ENCODE measurements around the gene ZNF407.
"Not testable (repeated sequence)": the region's sequence is repeated elsewhere in the genome, so short reads cannot be mapped to it uniquely, and the experiment has no call there.

ZNF407 gene

DNA sequence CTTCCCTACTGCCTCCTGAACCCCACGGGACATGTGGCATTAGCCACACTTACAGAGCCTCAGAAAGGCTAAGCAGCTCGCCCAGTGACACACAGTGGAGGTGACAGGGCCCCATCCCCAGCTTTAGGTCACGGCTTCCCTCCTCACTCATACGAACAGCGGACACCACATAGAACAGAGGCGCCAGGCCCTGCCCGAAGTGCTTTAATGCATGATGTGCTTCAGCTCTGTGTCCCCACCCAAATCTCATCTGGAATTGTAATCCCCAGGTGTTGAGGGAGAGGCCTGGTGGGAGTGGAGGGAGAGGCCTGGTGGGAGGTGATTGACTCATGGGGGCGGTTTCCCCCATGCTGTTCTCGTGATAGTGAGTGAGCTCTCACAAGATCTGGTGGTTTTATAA lies 476.0 kb downstream of the ZNF407 start:
- DNase-seq (ENCODE audit: low read depth) = no peak

DNA sequence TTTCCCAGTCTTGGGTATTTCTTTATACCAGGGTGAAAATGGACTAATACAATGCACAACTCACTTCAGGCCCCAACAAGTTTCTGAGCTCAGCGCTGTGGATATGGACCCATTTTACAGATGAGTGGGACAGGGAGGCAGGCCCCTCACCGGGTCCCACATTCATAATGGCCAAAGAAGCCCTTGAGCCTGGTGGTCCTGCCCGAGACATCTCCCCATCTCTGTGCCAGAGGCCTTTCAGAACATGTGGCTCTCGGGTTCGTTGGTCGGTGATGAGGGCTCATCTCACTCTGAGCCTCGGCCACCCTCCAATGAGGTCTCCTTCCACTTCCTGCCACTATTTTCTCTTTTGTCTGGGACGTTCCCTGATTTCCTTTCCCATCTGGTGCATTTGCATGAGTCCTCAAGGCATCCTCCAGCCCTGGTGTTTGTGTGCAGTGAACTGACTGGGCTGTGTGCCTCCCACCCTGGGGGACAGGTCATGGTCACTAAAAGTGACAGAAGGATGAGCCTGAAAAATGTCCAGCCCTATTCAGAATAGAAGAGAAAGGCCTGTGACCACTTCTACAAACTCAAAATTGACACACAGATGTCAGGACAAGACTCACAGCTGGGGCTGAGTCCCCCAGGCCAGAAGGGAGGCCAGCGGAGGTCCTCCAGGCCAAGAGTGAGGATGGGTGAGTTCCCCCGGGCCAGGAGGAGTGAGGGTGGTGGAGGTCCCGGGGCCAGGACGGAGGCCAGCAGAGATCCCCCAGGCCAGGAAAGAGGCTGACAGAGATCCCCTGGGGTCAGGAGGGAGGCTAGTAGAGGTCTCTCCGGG lies 476.7 kb downstream of the ZNF407 start:
- DNase-seq (ENCODE audit: low read depth) = no peak

DNA sequence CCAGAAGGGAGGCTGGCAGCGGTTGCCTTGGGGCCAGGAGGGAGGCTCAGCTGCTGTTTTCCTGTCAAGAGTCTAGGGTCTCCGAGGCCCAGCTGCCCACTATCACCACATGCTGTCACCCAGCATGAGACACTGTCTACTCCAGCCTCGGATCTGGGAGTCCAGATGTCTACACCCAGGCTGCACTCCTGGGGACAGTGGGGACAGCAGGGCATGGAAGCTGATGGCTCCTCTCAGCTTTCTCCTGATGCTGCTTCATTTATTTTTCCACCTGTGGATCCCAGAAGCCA lies 477.3 kb downstream of the ZNF407 start:
- DNase-seq (ENCODE audit: low read depth) = no peak

DNA sequence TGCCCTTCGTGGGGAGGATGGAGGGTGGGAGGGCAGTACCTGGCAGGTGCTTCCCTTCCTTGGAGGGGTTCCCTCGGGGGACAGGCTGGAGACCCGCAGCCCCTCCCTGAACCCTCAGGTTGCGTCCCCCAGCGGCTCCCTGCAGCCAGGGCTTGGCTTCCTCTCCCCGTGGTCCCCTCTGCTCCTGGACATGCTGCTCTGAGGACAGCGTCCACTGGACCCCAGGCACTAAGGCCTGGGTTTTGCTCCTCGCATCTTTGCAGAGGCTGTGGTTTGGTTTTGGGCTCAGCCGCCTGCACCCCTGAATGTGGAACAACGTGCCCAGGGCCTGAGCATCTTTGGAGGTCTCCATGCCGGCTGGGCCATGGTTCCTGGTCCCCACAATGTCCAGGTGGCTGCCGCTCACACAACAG lies 477.8 kb downstream of the ZNF407 start:
- DNase-seq (ENCODE audit: low read depth) = no peak

DNA sequence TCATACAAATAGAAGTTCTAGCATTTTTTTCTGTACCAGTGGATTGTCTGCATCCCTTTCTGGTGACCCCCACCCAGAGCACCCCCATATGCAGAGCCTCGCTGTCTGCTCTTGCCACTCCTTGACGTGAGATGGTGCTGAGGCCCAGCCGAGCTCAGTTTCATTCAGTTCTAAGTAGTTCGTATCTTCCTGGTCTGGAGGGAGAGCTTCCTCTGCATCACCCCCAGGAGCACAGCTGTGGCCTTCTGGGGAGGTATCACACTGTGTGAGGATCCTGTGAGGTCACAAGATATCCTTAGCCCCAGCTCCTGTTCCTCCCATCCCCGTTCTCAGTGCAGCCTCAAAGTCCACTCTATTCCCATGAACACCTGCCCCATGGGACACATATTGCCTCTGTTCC lies 478.6 kb downstream of the ZNF407 start:
- DNase-seq (ENCODE audit: low read depth) = no peak

DNA sequence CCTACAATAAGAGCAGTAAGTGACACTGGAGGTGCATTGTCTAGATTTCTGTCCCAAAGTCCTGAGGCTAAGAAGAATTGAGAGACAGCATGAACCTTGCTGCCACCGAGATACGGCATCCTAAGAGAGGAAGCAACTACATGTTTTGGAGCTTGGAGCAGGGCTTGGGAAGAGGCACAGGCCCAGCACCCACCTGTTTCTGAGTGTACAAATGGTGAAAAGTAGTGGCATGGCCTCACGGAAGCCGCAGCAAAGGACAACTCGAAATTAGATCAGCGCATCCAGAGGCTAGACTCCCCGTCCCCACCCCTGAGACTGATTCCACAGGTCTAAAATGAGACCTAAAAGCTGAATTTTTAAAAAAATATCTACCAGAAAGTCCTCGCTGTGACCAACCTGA lies 483.8 kb downstream of the ZNF407 start:
- DNase-seq (ENCODE audit: low read depth) = no peak

DNA sequence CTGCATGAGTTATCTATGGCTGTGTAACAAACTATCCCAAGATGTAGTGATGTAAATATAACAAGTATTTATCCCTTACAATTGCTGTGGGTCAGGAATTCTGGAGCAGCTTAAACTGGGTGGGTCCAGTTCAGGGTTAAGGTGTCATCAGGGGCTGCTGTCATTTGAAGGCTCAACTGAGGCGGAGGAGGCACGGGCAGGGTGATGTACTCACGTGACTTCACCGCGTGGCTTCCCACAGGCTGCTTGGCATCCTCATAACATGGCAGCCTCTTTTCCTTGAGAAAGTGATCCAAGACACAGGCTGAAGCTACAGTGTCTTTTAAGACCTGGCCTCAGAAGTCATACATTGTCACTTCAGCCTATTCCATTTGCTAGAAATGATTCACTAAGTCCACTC lies 485.5 kb downstream of the ZNF407 start:
- no peak for DNase-seq (ENCODE audit: low read depth)

DNA sequence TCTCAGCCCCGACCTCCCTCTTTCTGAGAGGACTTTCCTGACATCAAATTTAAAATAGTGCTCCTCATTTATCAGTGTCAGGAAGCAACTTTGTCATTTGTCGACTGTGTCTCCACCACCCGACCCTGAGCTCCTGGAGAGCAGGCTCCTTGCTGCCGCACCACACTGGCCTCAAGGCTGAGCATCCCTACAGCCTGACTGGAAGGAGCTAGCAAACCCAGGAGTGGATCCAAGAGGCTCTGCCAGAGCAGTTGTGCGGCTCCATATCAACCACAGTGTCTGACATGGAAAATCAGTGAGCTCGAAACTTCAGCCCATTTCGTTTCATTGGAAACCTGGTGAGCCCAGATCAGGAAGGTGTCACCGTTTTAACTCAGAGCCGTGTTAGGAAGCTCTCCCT lies 486.1 kb downstream of the ZNF407 start:
- DNase-seq (ENCODE audit: low read depth) = no peak

DNA sequence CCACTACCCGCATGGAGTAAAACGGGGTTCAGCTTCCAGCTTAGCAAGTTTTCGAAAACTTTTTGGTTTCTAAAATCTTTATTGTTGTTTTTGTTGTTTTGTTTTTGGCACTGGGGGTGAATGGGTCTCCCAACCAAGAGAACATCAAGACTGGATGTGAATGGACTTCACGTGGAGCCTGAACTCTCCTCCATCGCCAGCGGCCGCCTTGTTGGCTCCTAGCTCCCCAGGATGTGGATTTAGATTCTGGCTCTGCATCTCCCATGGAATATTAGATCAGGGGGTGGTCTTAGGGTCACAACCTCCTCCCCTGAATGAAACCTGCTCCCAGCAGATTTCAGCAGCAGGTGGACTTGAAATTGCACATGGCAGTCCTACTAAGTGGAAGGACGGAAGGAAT lies 488.0 kb downstream of the ZNF407 start:
- DNase-seq (ENCODE audit: low read depth) = not testable (repeated sequence)

DNA sequence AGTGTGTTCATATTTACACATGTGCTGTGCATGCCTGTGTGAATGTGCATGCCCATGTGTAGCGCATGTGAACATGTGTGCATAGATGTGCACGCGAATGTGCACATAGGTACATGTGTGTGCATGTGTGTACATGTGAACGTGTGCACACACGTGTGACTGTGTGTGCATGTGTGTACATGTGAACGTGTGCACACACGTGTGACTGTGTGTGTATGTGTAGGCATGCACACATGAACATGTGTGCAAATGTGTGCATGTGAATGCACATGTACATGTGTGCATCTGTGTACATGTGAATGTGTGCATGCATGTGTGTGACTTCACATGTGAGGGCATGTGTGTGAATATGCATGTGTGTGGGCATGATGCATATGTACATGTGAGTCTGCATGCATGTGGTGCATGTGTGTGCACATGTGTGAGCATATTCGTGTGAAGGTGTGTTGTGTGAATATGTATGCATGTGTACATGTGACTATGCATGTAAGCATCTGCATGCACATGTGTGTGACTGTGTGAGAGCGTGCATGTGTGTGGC lies 488.9 kb downstream of the ZNF407 start:
- no peak for DNase-seq (ENCODE audit: low read depth)

DNA sequence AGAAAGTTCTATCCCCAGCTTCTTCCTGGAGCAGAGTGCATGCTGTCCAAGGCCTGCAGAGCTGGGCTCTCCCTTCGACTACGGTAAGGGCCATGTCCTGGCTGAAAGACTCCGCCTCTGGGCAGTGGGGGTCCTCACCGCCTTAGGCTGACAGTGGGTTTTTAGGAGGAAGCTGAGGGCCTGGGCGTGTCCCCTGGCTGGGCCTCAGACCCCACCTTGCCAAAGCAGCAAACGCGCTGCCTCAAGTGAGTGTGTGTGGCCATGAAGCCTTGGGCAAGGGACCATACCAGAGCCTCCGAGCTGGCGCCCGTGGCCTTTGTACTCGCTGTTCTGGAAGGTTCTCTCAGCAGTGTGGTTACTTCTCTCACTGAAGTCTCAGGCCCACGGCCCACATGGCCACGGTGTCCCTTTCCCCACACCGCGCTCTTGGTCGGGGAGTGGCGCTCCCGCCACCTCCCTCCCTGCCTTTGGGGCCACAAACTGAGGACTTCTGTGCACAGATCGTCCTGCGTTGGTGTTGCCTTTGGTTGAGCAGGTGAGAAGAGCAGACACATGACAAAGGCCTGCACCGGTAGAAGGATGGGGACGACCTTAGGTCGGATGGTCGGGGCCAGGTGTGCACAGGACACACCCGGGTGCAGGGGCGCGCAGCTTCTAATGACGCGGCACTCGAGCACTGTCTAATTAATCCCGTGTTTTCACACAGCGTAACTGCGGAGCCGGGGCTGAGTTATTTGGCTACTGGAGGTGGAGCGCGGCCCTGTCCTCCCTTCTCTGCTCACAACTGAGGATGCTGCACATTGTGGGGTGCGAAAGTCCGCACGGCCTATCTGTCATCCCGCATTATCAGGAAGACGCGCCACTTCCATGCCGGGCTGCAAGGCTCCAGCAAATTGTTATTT lies 489.7 kb downstream of the ZNF407 start:
- DNase-seq (ENCODE audit: low read depth) = no peak

DNA sequence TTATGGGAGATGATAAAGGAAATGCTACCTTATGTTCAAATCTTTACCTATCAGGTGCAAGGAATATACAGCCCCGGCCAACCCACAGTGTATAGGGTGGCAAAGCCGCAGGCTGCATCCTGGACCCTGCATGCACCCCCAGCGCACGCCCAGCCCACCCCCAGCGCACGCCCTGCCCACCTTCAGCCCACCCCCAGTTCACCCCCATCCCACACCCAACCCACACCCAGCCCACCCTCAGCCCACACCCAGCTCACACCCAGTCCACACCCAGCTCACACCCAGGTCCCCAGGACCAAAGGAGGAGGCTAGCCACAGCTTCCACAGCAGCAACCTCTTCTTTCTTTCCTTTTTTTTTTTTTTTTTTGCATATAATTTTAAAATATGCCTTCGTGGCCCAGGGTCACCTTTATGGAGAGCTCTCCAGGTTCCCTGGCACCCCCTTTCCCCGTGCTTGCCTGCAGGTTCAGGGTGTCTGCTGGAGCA lies 490.4 kb downstream of the ZNF407 start:
- DNase-seq (ENCODE audit: low read depth) = no peak

DNA sequence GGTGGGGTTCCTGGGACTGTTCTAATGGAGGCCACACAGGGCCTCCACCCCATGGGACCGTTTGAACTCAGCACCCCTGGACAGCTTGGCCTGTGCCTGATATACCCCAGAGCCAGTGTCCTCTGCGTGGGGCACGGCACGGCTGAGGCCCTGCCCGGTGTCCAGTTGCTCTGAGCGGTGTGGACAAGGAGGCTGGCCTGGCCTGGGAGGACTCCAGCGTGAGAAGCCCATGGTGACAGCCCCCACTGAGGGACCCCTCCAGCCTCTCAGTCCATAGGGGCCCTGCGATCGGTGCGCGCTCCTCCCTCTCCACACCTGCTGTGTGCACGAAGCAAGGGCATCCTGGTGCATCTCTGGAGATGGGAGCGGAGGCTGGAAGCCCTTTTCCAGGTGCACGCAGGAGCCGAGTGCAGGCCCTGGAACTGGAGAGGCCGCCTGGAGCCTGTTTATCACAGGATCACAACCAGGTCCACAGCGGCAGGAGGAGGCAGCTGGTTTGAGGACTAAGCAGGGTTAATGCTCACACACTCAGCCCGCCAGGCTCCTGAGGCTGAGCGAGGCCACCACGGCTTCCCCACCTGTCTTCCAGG lies 491.0 kb downstream of the ZNF407 start:
- DNase-seq (ENCODE audit: low read depth) = no peak

DNA sequence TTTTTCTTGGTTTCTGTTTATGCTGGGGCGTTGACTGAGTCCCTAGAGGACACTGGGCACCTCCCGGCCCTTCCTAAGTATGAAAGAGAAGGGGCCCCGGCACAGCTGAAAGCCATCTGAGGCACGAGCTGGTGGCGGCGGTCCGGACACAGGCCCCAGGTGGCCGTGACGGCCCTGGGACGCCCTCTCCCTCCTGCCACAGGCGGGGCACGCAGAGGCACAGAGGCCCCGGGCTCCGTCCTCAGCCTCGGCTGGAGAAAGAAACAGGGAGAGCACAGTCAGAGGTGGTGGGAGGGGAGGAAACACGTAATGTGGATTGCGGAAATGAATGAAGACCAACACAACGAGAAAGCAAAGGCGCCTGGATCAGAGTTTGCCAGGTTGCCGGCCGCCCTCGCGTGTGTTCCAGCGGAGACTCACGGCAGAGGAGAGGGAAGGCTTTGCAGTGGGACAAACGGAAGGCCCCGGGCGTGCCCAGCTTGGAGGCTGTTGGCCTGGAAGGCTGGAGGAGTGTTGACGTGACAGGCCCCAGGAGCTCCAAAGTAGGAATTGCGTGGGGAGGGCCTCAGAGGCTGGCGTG lies 492.2 kb downstream of the ZNF407 start:
- DNase-seq (ENCODE audit: low read depth) = no peak

DNA sequence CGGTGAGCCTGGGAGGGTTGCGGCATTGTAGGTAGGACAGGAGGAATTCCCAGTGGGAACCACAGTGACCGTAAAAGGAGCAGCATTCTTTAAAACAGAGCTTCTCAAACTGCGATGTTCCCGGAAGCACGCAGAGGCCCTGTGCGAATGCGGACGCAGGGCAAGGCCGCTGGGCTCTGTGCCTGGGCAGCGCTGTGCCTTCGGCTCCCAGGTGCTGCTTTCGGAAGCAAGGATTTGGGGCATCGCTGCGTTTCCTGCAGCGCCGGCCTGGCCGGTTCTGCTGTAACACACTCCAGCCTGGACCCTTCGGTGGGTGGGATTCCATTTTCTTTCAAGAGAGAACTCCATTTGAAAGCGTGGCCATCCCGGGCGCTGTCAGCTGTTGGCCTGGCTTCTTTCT lies 492.7 kb downstream of the ZNF407 start:
- no peak for DNase-seq (ENCODE audit: low read depth)

DNA sequence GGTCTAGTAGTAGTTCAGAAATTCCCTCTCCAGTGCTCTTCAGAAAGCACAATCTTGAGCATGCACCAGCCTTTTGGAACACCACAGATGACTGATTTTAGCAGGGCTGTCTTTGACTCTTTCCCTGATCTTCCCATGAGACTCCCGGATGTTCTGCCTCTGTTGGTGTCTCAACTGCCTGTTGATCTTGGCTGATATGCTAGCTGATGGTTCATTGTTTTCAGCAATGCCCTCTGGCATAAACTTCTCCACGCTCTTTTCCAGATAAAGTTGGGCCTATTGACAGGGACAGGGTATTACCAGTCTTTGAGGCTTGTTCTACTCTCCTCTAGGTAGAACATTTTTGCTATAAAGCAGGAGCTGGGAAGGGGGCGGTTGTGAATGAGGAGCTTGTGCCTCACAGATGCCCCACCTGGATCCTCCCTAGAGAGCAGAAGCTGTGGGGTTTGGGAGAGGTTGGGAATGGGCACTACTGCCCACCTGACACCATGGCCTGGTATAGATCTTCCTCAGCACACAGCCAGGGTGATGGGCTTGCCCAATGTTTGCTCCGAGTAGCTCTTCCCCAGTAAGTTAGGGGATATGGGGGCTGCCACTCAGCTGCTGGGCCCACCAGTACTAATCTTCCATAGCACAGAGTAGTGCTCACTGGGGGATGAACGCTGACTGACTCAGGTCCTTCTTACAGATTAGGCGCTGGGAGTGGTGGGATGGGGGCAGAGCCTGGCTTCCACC lies 500.0 kb downstream of the ZNF407 start:
- DNase-seq (ENCODE audit: low read depth) = no peak

DNA sequence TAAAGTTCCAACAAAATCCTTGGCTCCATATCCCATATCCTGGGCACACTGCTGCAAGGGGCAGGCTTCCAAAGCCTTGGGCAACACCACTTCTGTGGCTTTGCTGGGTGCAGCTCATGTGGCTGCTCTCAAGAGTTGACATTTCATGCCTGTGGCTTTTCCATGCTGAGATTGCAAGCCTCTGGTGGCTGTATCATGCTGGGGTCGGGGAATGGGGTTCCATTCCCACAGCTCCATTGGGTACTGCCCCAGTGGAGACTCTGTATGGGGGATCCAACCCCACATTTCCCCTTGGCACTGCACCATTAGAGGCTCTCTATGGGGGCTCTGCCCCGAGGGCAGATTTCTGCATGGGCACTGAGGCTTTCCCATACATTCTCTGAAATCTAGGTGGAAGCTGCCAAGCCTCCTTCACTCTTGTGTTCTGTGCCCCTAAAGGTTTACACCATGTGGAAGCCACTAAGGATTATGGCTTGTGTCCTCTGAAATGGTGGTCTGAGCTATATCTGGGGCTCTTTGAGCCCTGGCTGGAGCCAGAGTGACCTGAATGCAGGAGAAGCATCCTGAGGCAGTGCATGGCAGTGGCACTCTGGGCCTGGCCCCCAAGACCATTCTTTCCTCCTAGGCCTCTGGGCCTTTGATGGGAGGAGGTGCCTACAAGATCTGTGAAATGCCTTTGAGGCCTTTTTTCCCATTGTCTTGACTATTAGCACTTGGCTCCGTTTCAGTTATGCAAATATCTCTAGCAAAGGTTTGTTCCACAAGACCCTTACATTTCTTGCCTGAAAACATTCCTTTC lies 503.4 kb downstream of the ZNF407 start:
- DNase-seq (ENCODE audit: low read depth) = no peak

DNA sequence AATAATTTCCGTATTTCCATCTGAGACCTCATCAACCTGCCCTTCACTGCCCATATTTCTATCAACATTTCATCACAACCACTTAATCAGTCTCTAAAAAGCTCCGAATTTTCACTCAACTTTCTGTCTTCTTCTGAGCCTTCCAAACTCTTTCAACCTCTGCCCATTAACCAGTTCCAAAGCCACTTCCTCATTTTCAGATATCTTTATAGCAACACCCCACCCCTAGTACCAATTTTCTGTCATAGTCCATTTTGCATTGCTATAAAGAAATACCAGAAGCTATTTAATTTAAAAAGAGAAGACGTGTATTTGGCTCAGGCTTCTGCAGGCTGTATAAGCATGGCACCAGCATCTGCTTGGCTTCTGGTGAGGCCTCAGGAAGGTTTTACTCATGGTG lies 504.2 kb downstream of the ZNF407 start:
- no peak for DNase-seq (ENCODE audit: low read depth)

DNA sequence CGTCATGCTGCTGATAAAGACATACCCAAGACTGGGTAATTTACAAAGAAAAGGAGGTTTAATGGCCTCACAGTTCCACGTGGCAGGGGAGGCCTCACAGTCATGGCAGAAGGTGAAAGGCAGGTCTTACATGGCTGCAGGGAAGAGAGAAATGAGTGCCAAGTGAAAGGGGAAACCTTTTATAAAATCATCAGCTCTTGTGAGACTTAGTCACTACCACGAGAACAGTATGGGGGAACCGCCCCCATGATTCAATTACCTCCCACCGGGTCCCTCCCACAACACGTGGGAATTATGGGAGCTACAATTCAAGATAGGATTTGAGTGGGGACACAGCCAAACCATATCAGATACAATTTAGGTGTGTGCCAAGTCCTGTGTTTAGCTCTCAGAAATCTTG lies 506.4 kb downstream of the ZNF407 start:
- not testable (repeated sequence) for DNase-seq (ENCODE audit: low read depth)

DNA sequence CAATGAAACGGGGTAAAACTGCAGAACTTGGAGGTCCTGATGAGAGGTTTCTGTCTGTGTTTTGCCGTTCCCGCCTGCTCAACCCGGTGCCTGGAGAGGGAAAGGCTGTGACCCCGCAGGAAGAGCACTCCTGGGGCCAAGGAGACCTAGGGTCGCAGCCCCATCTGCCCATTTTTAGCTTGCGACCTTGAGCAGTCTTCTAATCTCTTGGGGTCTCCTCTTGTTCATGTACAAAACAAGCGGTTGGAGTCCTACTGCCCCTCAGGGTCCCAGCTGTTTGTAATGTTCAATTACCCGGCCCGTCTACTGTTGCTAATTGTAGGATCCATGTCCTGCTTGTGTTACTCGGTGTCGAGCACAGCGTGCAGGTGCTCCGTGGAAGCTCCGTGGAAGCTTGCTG lies 506.8 kb downstream of the ZNF407 start:
- no peak for DNase-seq (ENCODE audit: low read depth)

Measured in activated gamma-delta T cell treated with anti-CD3 and anti-CD28 coated beads, Interleukin-2, amount 50 U/mL, for 16 hours (primary cell).